Stimulated activated naive CD8-positive, alpha-beta T cell treated with anti-CD3 and anti-CD28 coated beads, Interleukin-15, Interleukin-2, amounts not matched to agents 100 ng/mL and 50 ng/mL, for 24 hours (primary cell): Measurements from ENCODE around the gene RXRA.

Experiments used
- H3K27ac Mint-ChIP-seq: one replicate; pipeline ENCODE4 v1.8.0; 2021; ENCODE audit warnings: mild to moderate bottlenecking, mixed read lengths
- H3K27me3 Mint-ChIP-seq: one replicate; pipeline ENCODE4 v1.8.0; 2021; ENCODE audit warnings: mixed read lengths
- H3K36me3 Mint-ChIP-seq: one replicate; pipeline ENCODE4 v1.8.0; 2021; ENCODE audit warnings: low read depth, mixed read lengths
- H3K4me1 Mint-ChIP-seq: one replicate; pipeline ENCODE4 v1.8.0; 2021; ENCODE audit warnings: low read depth, mixed read lengths
- H3K4me3 Mint-ChIP-seq: one replicate; pipeline ENCODE4 v1.8.0; 2021; ENCODE audit warnings: mild to moderate bottlenecking, mixed read lengths
- H3K9me3 Mint-ChIP-seq: one replicate; pipeline ENCODE4 v1.8.0; 2021; ENCODE audit warnings: mixed read lengths

RXRA gene

DNA sequence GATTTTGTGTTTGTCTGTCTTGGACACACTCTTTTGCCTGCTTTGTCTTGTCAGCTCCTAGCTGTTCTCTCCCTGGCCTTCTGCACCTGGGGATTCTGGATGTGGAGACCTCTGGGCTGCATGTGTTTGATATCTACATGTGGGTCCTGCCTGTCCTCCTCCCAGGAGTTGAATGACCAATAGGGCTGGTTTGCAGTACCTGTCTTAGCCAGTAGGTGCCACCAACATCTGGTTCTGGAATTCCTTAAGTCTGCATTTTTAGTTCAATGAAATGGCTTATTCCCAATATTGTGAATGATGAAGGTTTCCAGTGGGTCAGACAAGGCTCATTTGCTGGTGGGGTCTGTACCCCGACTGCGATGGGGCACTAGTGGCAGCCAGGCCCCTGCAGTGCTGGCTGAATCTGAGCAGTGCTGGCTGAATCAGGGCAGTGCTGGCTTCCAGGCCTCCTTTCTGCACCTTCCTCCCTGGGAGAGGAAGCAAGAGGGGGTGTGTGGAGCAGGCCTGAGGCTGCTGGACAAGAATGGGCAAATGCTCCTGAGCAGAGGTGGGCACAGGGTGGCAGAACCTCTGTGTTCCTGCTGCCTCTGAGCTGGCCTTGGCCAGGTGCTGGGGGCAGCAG lies 73.3 kb downstream of the RXRA start:
- H3K27me3 Mint-ChIP-seq = no peaks in the 10 kb centered on the region
- H3K36me3 Mint-ChIP-seq = no peaks in the 10 kb centered on the region
- H3K4me1 Mint-ChIP-seq = peaks cover 52% of the 10 kb centered on the region
- no peak overlapping the region for H3K27ac Mint-ChIP-seq
- H3K9me3 Mint-ChIP-seq = no peaks in the 10 kb centered on the region
- no peak overlapping the region for H3K4me3 Mint-ChIP-seq

DNA sequence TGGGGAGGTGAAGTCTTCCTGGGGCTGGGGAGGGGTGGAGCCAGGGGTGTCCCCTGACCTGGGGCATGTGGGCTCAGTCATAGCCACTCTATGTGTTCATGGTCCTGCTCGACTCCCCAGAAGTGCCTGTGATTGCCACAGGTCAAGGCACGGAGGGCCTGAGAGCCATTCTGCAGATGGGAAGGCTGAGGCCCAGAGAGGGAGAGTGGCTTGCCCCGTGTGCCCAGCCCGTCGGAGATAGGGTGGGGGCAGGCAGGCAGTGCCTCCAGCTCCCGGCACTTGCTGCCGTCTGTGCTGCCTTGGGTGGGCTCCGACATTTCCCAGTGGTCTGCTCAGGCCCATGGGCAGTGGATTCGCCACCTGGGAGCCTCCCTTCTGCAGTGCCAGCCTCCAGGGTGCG lies 74.0 kb downstream of the RXRA start:
- Mint-ChIP-seq H3K36me3 (no peaks in the 10 kb centered on the region), H3K27me3 (no peaks in the 10 kb centered on the region), H3K27ac (no peak overlapping the region), H3K4me1 (peaks cover 54% of the 10 kb centered on the region), H3K4me3 (no peak overlapping the region), H3K9me3 (no peaks in the 10 kb centered on the region)

DNA sequence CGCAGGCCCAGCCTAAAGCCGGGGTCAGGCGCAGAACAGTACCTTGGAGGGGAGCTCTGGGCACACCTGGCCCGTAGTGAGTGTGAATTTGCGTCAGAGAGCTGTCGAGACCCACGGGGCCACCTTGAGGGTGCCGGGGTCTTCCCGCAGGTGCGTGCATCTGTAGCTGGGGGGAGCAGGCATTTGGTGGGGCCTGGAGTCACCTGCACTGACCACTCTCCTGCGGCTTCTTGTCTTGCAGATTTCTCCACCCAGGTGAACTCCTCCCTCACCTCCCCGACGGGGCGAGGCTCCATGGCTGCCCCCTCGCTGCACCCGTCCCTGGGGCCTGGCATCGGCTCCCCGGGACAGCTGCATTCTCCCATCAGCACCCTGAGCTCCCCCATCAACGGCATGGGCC lies 75.1 kb downstream of the RXRA start:
- peaks cover 5% of the 10 kb centered on the region for H3K27me3 Mint-ChIP-seq
- peaks cover 53% of the 10 kb centered on the region for H3K4me1 Mint-ChIP-seq

DNA sequence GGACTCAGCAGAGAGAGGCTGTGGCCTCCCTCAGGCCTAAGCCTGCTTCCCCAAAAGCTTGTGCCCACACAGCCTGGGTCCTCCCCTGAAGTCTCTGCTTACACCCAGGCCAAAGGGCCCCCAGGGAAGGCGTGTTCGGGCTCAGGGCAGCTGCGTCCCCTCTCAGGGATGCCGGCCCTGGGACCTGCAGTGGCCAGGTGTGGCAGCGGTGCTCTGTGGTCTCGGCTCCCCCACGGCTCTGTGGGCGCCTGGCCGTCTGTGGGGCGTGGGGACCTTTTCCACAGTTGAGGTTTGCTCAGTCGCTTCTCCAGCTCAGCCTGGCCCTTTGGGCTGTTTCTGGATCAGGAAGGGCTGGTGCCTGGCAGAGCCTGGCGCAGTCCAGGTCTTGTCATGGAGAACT lies 75.9 kb downstream of the RXRA start:
- Mint-ChIP-seq H3K27me3 (peaks cover 5% of the 10 kb centered on the region), H3K9me3 (no peaks in the 10 kb centered on the region), H3K4me3 (no peak overlapping the region), H3K4me1 (peaks cover 51% of the 10 kb centered on the region), H3K36me3 (no peaks in the 10 kb centered on the region), H3K27ac (no peak overlapping the region)

More for the DNA sequence above, 75.1 kb downstream of the RXRA start:
- Mint-ChIP-seq H3K27ac (no peak overlapping the region), H3K36me3 (no peaks in the 10 kb centered on the region), H3K4me3 (no peak overlapping the region), H3K9me3 (no peaks in the 10 kb centered on the region)

DNA sequence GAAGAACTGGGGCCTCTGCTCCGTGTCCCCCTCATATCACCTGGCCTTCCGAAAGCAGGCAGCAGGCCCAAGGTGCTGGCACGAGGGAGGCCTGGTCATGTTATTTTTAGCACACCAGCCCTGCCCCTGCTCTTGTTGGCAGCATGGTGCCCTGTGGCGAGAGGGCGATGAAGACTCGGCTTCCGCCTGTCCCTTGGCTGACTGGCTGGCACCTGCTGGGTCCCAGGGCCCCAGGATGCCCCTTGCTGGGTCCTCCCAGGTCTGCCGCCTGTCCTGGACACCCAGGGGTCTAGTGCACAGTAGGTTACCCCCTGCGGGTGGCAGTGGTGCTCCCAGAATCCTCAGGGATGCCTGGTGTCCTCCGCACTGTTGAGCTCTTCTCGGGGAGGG lies 77.0 kb downstream of the RXRA start:
- H3K36me3 Mint-ChIP-seq = no peaks in the 10 kb centered on the region
- peaks cover 5% of the 10 kb centered on the region for H3K27me3 Mint-ChIP-seq
- H3K4me3 Mint-ChIP-seq = no peak overlapping the region
- H3K27ac Mint-ChIP-seq = no peak overlapping the region
- peaks cover 47% of the 10 kb centered on the region for H3K4me1 Mint-ChIP-seq
- no peaks in the 10 kb centered on the region for H3K9me3 Mint-ChIP-seq

DNA sequence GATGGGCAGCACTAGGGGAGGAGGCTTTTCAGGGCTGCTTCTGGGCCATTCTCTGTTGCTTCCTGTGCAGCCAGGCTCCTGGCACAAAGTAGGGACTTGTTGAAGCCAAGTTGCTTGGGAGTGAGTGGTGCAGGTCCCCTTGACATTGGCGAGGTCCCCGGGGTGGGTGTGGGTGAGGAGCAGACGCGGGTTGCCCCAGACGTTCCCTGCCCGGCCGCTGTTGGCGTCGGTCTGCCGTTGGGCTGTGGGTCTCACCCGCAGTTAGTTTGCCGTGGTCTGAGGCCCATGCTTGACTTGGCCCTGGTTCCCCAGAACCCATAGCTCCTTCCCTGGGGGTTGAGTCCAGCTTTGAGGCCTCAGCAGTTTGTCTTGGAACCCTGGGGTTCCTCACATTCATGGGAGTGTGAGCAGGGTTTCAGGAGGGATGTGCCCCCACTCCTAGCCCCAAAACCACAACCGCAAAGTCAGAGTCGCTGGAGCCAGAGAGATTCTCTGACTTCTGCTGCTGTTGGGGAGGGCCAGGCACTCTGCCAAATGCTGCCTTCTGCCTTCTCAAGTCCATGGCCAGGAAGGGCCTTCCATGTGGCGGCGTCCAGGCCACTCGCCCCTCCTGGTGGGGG lies 77.5 kb downstream of the RXRA start:
- H3K36me3 Mint-ChIP-seq = no peaks in the 10 kb centered on the region
- H3K4me3 Mint-ChIP-seq = peak overlapping the region; percentile 49
- peaks cover 5% of the 10 kb centered on the region for H3K27me3 Mint-ChIP-seq
- peaks cover 46% of the 10 kb centered on the region for H3K4me1 Mint-ChIP-seq
- no peak overlapping the region for H3K27ac Mint-ChIP-seq
- no peaks in the 10 kb centered on the region for H3K9me3 Mint-ChIP-seq

DNA sequence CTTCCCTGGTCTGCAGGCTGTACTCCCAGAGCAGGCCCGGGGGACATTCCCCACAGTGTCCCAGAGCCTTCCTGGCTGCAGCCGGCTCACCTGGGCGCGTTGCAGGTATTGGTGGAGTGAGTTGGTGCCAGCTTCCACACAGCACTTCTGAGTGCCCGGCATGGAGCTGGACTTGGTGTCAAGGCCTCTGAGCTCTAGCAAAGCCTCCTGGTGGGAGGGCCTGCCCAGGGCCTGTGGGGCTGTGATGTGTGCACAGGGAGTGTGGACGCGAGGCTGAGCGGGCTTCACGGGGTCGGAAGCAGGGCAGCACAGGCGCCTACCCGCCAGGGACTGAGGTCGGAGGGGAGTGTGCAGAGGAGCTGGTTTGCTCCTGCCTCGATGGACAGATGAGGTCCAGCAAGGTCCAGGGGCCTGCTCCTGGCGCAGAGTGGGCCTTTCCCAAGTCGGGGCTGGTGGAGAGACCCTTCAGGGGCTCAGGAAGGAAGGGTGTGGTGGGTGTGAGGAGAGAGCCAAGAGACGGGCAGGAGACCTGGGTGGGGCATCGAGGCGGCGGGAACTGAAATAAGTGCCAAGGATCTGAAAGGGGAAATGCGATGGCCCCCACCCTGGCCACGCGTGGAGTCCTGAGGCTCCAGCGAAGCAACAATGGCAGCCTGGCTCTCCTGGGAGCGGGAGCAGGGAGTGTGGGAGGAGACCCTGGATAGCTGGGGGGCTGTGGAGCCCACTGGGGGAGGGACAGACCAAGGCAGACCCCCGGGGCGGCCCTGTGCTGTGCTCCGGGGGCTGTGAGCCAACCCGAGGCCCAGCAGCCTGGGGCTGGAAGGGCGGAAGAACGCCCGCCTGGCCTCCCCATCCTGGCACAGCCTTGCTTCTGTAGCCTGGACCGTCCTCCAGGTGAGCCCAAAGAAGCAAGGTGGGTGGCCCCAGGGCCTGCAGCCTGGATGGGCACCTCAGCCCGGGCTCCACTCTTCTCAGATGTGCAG lies 78.4 kb downstream of the RXRA start:
- Mint-ChIP-seq H3K36me3 (no peaks in the 10 kb centered on the region), H3K4me3 (peak overlapping the region; percentile 49), H3K27me3 (peaks cover 5% of the 10 kb centered on the region), H3K4me1 (peaks cover 46% of the 10 kb centered on the region), H3K27ac (no peak overlapping the region), H3K9me3 (no peaks in the 10 kb centered on the region)

DNA sequence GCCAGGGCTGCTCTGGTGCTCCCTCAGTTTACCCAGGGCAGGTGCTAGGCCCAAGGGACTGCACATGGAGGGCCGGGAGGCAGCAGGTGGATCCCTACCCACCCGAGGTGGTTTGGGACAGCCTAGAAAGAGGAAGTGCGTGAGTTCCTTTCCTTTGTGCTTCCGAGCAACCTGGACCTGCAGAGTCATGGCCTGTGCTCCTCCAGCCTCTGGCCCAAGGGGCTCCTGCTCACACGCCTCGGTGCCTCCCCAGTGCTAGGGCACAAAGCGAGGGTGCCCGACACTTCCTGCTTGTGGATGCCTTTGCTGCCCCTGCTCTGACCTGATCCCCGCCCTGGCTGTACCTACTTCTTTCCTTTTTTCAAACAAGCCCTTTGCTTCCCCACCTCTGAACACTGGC lies 79.3 kb downstream of the RXRA start:
- H3K27me3 Mint-ChIP-seq = peaks cover 9% of the 10 kb centered on the region
- no peak overlapping the region for H3K27ac Mint-ChIP-seq
- no peaks in the 10 kb centered on the region for H3K9me3 Mint-ChIP-seq
- no peaks in the 10 kb centered on the region for H3K36me3 Mint-ChIP-seq
- H3K4me3 Mint-ChIP-seq = no peak overlapping the region
- H3K4me1 Mint-ChIP-seq = peaks cover 48% of the 10 kb centered on the region

DNA sequence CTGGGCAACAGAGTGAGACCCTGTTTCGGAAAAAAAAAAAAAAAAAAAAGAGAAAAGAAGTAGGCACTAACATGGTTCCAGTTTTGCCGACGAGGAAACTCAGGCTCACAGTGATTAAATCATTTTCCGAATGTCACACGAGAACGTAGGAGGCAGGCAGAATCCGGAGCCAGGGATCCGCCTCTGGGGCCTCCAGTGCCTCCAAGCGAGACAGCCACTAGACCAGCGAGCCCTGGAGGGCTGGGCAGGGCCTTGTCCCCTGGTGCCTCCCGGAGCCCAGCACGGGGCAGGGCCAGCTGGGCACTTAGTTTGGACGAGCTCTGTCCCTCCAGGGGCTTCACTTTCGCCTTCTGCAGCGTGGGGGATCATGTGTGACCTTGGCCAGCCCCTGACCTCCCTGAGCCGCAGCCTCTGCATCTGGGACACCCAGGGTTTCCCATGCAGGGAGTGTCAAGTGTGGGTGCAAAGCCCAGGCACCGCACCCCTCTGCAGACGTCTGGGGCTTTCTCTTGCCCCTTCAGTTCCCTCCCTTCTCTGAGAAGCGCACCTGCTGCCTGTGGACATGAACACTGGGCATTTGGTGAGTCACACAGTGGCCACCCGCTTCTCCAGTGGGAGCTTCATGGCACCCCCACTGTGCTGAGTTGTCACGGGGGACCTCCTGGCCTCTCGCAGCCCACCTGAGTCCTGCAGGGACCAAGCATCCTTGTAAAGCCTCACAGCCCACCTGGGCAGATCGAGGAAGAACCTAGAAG lies 80.3 kb downstream of the RXRA start:
- H3K4me3 Mint-ChIP-seq = peak overlapping the region; percentile 47
- no peaks in the 10 kb centered on the region for H3K9me3 Mint-ChIP-seq
- peaks cover 48% of the 10 kb centered on the region for H3K4me1 Mint-ChIP-seq
- no peaks in the 10 kb centered on the region for H3K36me3 Mint-ChIP-seq
- H3K27me3 Mint-ChIP-seq = peaks cover 9% of the 10 kb centered on the region
- H3K27ac Mint-ChIP-seq = peak overlapping the region; percentile 58

DNA sequence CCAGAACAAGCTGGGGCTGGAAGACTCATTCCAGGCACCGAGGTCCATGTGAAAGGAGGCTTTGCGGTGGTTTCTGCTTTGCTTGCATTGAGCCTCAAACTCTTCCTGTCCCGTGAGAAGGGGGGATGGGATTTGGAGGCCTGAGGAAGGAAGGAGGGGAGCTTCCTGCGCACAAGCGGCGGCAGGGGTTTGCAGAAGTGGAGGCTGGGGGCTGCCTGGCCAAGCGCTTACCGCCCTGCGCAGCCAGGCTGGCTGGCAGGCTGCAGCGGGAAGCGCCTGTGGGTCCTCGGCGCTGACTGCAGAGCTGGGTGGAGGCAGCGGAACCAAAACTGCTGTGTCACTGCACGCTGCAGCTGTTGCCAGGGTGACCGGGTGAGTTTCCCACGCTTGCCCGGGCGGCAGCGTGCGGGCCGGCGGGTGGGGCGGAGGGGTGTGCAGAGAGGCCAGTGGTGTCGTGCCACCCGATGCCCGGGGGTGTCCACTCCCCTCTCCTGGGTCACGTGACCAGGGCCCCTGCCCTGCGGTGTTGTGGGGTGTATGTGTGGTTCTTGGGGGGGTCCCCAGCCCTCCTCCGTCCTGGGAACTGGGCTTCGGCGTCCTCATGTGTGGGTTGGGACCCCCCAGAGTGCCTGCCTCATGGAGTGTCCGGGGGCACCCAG lies 81.0 kb downstream of the RXRA start:
- H3K27me3 Mint-ChIP-seq = peaks cover 9% of the 10 kb centered on the region
- H3K9me3 Mint-ChIP-seq = no peaks in the 10 kb centered on the region
- H3K27ac Mint-ChIP-seq = peak overlapping the region; percentile 58
- peaks cover 48% of the 10 kb centered on the region for H3K4me1 Mint-ChIP-seq
- H3K36me3 Mint-ChIP-seq = no peaks in the 10 kb centered on the region
- peak overlapping the region; percentile 47 for H3K4me3 Mint-ChIP-seq

DNA sequence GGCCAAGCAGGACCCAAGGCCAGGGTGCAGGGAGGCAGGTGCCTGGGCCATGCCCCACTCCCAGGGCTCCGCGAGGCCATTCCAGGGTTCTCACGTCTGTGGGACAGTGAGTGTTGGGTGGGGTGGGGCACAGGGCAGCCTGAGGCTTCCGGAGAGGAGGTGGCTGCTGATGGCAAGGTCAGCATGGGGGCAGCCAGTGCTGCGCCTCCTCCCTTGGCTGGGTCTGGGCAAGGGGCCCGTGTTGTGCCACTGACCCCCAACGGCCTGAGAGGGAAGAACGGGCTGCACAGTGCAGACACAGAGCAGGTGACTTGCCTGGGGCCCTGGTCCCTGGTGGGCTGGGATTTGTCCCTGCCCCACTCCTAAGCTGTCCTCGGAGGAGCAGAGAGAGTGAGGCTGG lies 82.1 kb downstream of the RXRA start:
- peaks cover 9% of the 10 kb centered on the region for H3K27me3 Mint-ChIP-seq
- no peak overlapping the region for H3K27ac Mint-ChIP-seq
- no peak overlapping the region for H3K4me3 Mint-ChIP-seq
- H3K36me3 Mint-ChIP-seq = no peaks in the 10 kb centered on the region
- H3K4me1 Mint-ChIP-seq = peaks cover 41% of the 10 kb centered on the region
- H3K9me3 Mint-ChIP-seq = no peaks in the 10 kb centered on the region

DNA sequence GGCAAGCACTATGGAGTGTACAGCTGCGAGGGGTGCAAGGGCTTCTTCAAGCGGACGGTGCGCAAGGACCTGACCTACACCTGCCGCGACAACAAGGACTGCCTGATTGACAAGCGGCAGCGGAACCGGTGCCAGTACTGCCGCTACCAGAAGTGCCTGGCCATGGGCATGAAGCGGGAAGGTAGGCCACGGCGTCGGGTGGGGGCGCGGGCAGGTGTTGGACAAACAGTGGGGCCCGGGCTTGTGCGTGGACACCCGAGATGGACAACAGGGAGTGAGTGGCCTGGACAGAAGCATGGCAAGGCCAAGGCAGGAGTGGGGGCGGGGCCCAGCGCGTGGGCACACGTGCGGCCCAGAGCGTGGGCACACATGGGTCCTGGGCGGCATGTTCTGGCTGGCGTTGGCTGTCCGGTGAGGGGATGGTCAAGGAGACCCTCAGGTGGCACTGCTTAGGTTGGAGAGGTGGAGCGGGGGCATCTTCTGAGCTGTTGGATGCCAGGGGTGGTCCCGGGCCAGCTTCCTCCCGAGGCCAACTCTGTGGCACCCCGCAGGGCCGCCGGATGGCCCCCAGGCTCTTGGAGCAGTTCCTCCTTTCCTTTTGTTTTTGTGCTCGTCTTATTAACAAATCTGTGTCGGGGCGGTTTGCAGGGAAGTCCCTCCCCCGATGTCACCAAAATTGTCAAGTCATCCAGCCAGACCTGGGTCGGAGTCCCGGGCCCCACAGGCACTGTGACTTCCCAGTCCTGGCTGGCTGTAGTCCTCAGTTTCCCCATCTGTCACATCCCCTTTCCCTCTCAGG lies 82.9 kb downstream of the RXRA start:
- Mint-ChIP-seq H3K36me3 (no peaks in the 10 kb centered on the region), H3K4me3 (no peak overlapping the region), H3K27me3 (peaks cover 9% of the 10 kb centered on the region), H3K27ac (no peak overlapping the region), H3K4me1 (peaks cover 33% of the 10 kb centered on the region), H3K9me3 (no peaks in the 10 kb centered on the region)

DNA sequence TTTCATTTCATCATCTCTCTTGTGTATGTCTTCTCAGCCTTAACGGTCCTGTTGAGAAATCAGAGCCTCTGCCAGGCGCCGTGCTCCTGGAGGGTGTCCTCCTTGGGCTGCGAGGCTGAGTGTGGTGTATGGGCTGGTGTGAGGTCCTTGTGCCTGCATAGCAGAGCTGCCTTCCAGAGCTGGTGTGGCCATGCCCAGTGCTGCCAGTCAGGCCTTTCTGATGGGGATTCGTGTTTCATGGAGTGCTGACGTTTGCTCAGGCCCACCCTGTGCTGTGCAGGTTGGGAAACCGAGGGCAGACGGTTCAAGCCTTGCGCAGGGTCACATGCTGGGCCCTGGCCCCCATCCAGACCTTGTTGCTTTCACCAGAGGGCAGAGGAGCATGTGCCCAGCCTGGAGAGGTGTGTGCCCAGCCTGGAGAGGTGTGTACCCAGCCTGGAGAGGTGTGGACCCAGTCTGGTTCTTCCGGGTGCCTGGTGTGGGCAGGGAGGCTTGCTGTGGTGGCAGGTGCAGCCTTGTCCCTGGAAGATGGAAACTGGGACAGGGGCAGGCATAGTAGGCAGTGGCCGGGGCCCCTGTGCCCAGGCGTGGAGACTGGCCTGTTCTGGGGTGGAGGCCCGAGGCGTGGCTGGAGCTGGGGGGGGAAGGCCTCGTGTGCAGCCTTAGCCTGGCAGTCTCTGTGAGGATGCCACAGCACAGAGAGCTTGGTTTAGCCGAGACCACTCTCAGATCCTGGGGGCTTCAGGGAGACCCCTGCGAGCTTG lies 84.0 kb downstream of the RXRA start:
- H3K27ac Mint-ChIP-seq = no peak overlapping the region
- no peaks in the 10 kb centered on the region for H3K9me3 Mint-ChIP-seq

More for the DNA sequence above, 84.0 kb downstream of the RXRA start:
- Mint-ChIP-seq H3K4me1 (peaks cover 25% of the 10 kb centered on the region), H3K27me3 (peaks cover 9% of the 10 kb centered on the region), H3K4me3 (no peak overlapping the region), H3K36me3 (no peaks in the 10 kb centered on the region)
